HepG2 (cell line): ENCODE data around the gene FUT4. TPM values are rescaled to one million over a fixed set of nuclear protein-coding genes. Genes with fewer than 3 reads are reported as not detected.

ENCODE experiments used
- ATAC-seq: fragments of 200-7000 bp; cut with Tn5 transposase; 3 replicates; pipeline ENCODE4 v1.9.1; 2020; ENCODE audit warnings: mild to moderate bottlenecking, moderate library complexity
- BruUV-seq: library from RNA; stranded (reverse); fragments of 400-500 nt; replicated peaks from 2 replicates; lab custom pipeline; 2021; lab: Mats Ljungman, UMichigan
- CTCF ChIA-PET: fragments of 300-600 bp; formaldehyde crosslinking; extraction: SDS; loops from one replicate; lab custom pipeline; 2021; ENCODE audit warnings: low total read pairs, inconsistent platforms, low intra/inter-chr PET ratio; lab: Yijun Ruan, JAX
- POLR2A ChIA-PET: fragments of 350-600 bp; sonication (Branson Sonifier 250); formaldehyde crosslinking; loops from one replicate; lab custom pipeline; 2020; ENCODE audit warnings: antibody characterized with exemption, inconsistent platforms; lab: Yijun Ruan, JAX
- DNase-seq: peaks from one replicate; pipeline ENCODE4 v3.0.0-alpha.2; 2015; ENCODE audit warnings: low spot score
- FAIRE-seq: peaks from 3 replicates; lab custom pipeline; 2011; peaks lifted over from hg19 to GRCh38; lab: Jason Lieb, UNC
- H2AFZ ChIP-seq: one replicate; pipeline ENCODE4 v1.6.1; 2011; ENCODE audit warnings: low read length, inconsistent platforms
- H3K27ac ChIP-seq: fragments of 300-600 bp; 3 replicates; pipeline ENCODE4 v1.8.0; 2011; ENCODE audit warnings: mixed run types, mild to moderate bottlenecking, mixed read lengths, low read length, inconsistent platforms; ENCODE audit not compliant: insufficient read depth; ENCODE audit errors: extremely low read length
- H3K27me3 ChIP-seq, 2 experiments: fragments of 200-600 bp in 1 of 2; 2 replicates in 1 of 2; 3 replicates in 1 of 2; pipeline versions ENCODE4 v1.6.0 to v1.8.0; 2011; ENCODE audit warnings: low read length in 2 of 2, mild to moderate bottlenecking in 2 of 2, moderate library complexity in 2 of 2, inconsistent platforms in 1 of 2; ENCODE audit not compliant: insufficient read depth in 2 of 2, control insufficient read depth in 1 of 2
- H3K36me3 ChIP-seq, 2 experiments: fragments of 200-600 bp in 1 of 2; replicated peaks in 1 of 2; 2 replicates in 1 of 2; 3 replicates in 1 of 2; pipeline versions ENCODE4 v1.5.1 to v1.8.0; 2011; ENCODE audit warnings: low read length in 2 of 2, inconsistent platforms in 1 of 2; ENCODE audit not compliant: insufficient read depth in 2 of 2, control insufficient read depth in 1 of 2
- H3K4me1 ChIP-seq: 2 replicates; pipeline ENCODE4 v1.5.1; 2012; ENCODE audit warnings: low read length, inconsistent platforms; ENCODE audit not compliant: insufficient read depth
- H3K4me2 ChIP-seq: 2 replicates; pipeline ENCODE4 v1.6.0; 2011; ENCODE audit warnings: low read depth, low read length, inconsistent platforms
- H3K4me3 ChIP-seq, 3 experiments: fragments of 200-600 bp in 1 of 3; sonication (generic), shearing (Covaris generic) in 1 of 3; replicated peaks in 1 of 3; 2 replicates each; pipeline ENCODE4 v1.5.1; 2011 to 2016; ENCODE audit warnings: low read length in 3 of 3, inconsistent platforms in 2 of 3, low read depth in 2 of 3, mild to moderate bottlenecking in 2 of 3, control low read depth in 1 of 3, mixed read lengths in 1 of 3; ENCODE audit not compliant: insufficient read depth in 1 of 3
- H3K79me2 ChIP-seq: one replicate; pipeline ENCODE4 v1.6.1; 2011; ENCODE audit warnings: low read length, inconsistent platforms; ENCODE audit not compliant: insufficient read depth
- H3K9ac ChIP-seq: 2 replicates; pipeline ENCODE4 v1.6.0; 2011; ENCODE audit warnings: mild to moderate bottlenecking, low read depth, low read length, inconsistent platforms; ENCODE audit not compliant: insufficient read depth
- H3K9me3 ChIP-seq: 2 replicates; pipeline ENCODE4 v1.5.1; 2012; ENCODE audit warnings: mild to moderate bottlenecking, low read length
- H4K20me1 ChIP-seq: 2 replicates; pipeline ENCODE4 v1.6.0; 2011; ENCODE audit warnings: inconsistent platforms, mild to moderate bottlenecking, low read length, moderate library complexity; ENCODE audit not compliant: insufficient read depth
- DR1 ChIP-seq: sonication (generic); formaldehyde crosslinking; IDR thresholded peaks from 2 replicates; pipeline ENCODE4 v1.8.0; 2021; ENCODE audit warnings: mild to moderate bottlenecking, missing genetic modification reagents, inconsistent platforms
- GPN1 ChIP-seq: sonication (generic); formaldehyde crosslinking; IDR thresholded peaks from 2 replicates; pipeline ENCODE4 v1.5.1; 2020; ENCODE audit warnings: missing genetic modification reagents, borderline replicate concordance
- HDAC2 ChIP-seq: sonication (generic); formaldehyde crosslinking; IDR thresholded peaks from 2 replicates; pipeline ENCODE4 v1.4.0; 2020; ENCODE audit warnings: missing genetic modification reagents
- HOXA5 ChIP-seq: sonication (generic); formaldehyde crosslinking; IDR thresholded peaks from 2 replicates; pipeline ENCODE4 v1.4.0; 2020; ENCODE audit warnings: missing genetic modification reagents
- ISX ChIP-seq: sonication (generic); formaldehyde crosslinking; conservative IDR thresholded peaks from 2 replicates; pipeline ENCODE4 v1.5.0; 2020; ENCODE audit warnings: missing genetic modification reagents
- MATR3 ChIP-seq: sonication (generic); formaldehyde crosslinking; IDR thresholded peaks from 2 replicates; pipeline ENCODE4 v1.4.0; 2020; ENCODE audit warnings: missing genetic modification reagents
- MED8 ChIP-seq: sonication (generic); formaldehyde crosslinking; IDR thresholded peaks from 2 replicates; pipeline ENCODE4 v1.8.1; 2023; ENCODE audit warnings: mild to moderate bottlenecking, missing genetic modification reagents; ENCODE audit not compliant: insufficient replicate concordance
- MYPOP ChIP-seq: sonication (generic); formaldehyde crosslinking; IDR thresholded peaks from 2 replicates; pipeline ENCODE4 v1.8.1; 2023; ENCODE audit warnings: mild to moderate bottlenecking, moderate library complexity, missing genetic modification reagents
- NCOA1 ChIP-seq: sonication (generic); formaldehyde crosslinking; IDR thresholded peaks from 2 replicates; pipeline ENCODE4 v1.9.0; 2021; ENCODE audit warnings: missing genetic modification reagents
- RAD21 ChIP-seq: fragments of 450-650 bp; formaldehyde crosslinking; IDR thresholded peaks from 2 replicates; pipeline ENCODE4 v1.5.0; 2020; ENCODE audit warnings: mild to moderate bottlenecking
- RAD51 ChIP-seq: fragments of 450-650 bp; IDR thresholded peaks from 2 replicates; pipeline ENCODE4 v1.6.1; 2016; ENCODE audit warnings: borderline replicate concordance
- RFXANK ChIP-seq: IDR thresholded peaks from 2 replicates; pipeline ENCODE4 v1.6.1; 2016
- RFXAP ChIP-seq: sonication (generic); formaldehyde crosslinking; IDR thresholded peaks from 2 replicates; pipeline ENCODE4 v1.4.0; 2020; ENCODE audit warnings: missing genetic modification reagents, borderline replicate concordance
- SYNCRIP ChIP-seq: fragments of 200-400 bp; formaldehyde crosslinking; IDR thresholded peaks from 2 replicates; pipeline ENCODE4 v1.6.1; 2018; ENCODE audit warnings: mild to moderate bottlenecking, low read depth, low read length; ENCODE audit not compliant: insufficient read depth
- TBL1XR1 ChIP-seq: fragments of 150-350 bp; IDR thresholded peaks from 2 replicates; pipeline ENCODE4 v1.6.1; 2014; ENCODE audit warnings: borderline replicate concordance, low read length; ENCODE audit not compliant: partially characterized antibody
- ZFP37 ChIP-seq: sonication (generic); formaldehyde crosslinking; IDR thresholded peaks from 2 replicates; pipeline ENCODE4 v1.4.0; 2020; ENCODE audit warnings: missing genetic modification reagents, borderline replicate concordance
- ZNF12 ChIP-seq: sonication (generic); formaldehyde crosslinking; IDR thresholded peaks from 2 replicates; pipeline ENCODE4 v1.5.0; 2020; ENCODE audit warnings: missing genetic modification reagents
- ZNF138 ChIP-seq: sonication (generic); formaldehyde crosslinking; IDR thresholded peaks from 2 replicates; pipeline ENCODE4 v1.5.0; 2020; ENCODE audit warnings: mild to moderate bottlenecking, low read depth, missing genetic modification reagents
- ZNF446 ChIP-seq: sonication (generic); formaldehyde crosslinking; IDR thresholded peaks from 2 replicates; pipeline ENCODE4 v1.5.0; 2020; ENCODE audit warnings: mild to moderate bottlenecking, missing genetic modification reagents
- WGBS: methylation state at CpG from one replicate; pipeline ENCODE4 v1.1.6; 2017; ENCODE audit warnings: low lambda C conversion rate; 5-methylcytosine and 5-hydroxymethylcytosine counted together
- in situ Hi-C: cut with HindIII; loops from 2 replicates; pipeline ENCODE4 v1.10.0; 2017; ENCODE audit warnings: low pct_unique_long_range_greater_than_20kb; ENCODE audit not compliant: extremely low pct_ligation_motif_present
- intact Hi-C: fragments of 100-400 bp; cut with micrococcal nuclease; formaldehyde crosslinking; loops from one replicate; pipeline ENCODE4 v1.10.0; 2022; ENCODE audit not compliant: unreplicated experiment
- polyA plus RNA-seq, 8 experiments: library from polyadenylated mRNA; depleted of rRNA in 3 of 8; stranded (reverse) in 7 of 8; unstranded in 1 of 8; fragments of >200 nt; fragmentation: Illumina TruSeq in 4 of 8; extraction: Trizol in 4 of 8; gene quantifications; 2 replicates each; pipeline versions ENCODE4 v1.2.1 to v1.2.3, GENCODE V29; 2011 to 2016; ENCODE audit warnings: low read depth in 4 of 8, missing spikeins in 1 of 8, mixed read lengths in 1 of 8; ENCODE audit not compliant: insufficient read depth in 1 of 8
- total RNA-seq, 5 experiments: library from RNA; depleted of rRNA; stranded (reverse); fragments of >200 nt; fragmentation: Illumina TruSeq; extraction: Trizol; gene quantifications; 2 replicates each; pipeline ENCODE4 v1.2.3, GENCODE V29; 2016; ENCODE audit warnings: low read depth in 1 of 5
- TF ChIP-seq, protein P1 (sequence below): IDR thresholded peaks from 2 replicates; pipeline ENCODE4 v1.6.1; 2016; ENCODE audit warnings: low read depth, missing genetic modification reagents, missing compliant biosample characterization

Gene FUT4
- total and polyA plus RNA-seq, 2 of the 13 experiments (the other 11 are each of a cell fraction or from before 2014, with no cell fraction given), result 0.28 to 0.60 TPM

GRCh38 chr11:94525546-94526324 is 18.0 kb upstream of the FUT4 start:
- Histone ChIP-seq H3K36me3 (no peaks in the 10 kb centered on the region), H3K4me1 (no peaks in the 10 kb centered on the region), H3K4me2 (no peak overlapping the region), H3K4me3 (no peak overlapping the region), H2AFZ (no peak overlapping the region), H3K27me3 (no peaks in the 10 kb centered on the region), H3K9ac (no peak overlapping the region), H4K20me1 (no peaks in the 10 kb centered on the region), H3K9me3 (no peaks in the 10 kb centered on the region), H3K79me2 (no peaks in the 10 kb centered on the region), H3K27ac (no peak overlapping the region)
- POLR2A ChIA-PET, result no interaction called here
- no TSS peak for BruUV-seq
- intact Hi-C loops (no loop called here), in situ Hi-C loops (no loop called here)
- FAIRE-seq (no peak), ATAC-seq (no peak), DNase-seq (no peak)
- 28% methylated on average over 5 of the region's 5 CpGs for WGBS
- CTCF ChIA-PET, result no interaction called here
- TF ChIP-seq MATR3 (no peak), TBL1XR1 (no peak), DR1 (CRISPR knock-in tag) (no peak), RAD21 (CRISPR knock-in tag) (no peak), RAD51 (no peak), MYPOP (CRISPR knock-in tag) (no peak), ISX (no peak), NCOA1 (CRISPR knock-in tag) (no peak), HDAC2 (no peak), ZFP37 (CRISPR knock-in tag) (no peak), HOXA5 (CRISPR knock-in tag) (no peak), ZNF12 (no peak), SYNCRIP (no peak), RFXANK (CRISPR knock-in tag) (no peak), MED8 (CRISPR knock-in tag) (no peak), GPN1 (CRISPR knock-in tag) (no peak), RFXAP (no peak), ZNF446 (no peak), ZNF138 (no peak)
- TF ChIP-seq, protein P1, sequence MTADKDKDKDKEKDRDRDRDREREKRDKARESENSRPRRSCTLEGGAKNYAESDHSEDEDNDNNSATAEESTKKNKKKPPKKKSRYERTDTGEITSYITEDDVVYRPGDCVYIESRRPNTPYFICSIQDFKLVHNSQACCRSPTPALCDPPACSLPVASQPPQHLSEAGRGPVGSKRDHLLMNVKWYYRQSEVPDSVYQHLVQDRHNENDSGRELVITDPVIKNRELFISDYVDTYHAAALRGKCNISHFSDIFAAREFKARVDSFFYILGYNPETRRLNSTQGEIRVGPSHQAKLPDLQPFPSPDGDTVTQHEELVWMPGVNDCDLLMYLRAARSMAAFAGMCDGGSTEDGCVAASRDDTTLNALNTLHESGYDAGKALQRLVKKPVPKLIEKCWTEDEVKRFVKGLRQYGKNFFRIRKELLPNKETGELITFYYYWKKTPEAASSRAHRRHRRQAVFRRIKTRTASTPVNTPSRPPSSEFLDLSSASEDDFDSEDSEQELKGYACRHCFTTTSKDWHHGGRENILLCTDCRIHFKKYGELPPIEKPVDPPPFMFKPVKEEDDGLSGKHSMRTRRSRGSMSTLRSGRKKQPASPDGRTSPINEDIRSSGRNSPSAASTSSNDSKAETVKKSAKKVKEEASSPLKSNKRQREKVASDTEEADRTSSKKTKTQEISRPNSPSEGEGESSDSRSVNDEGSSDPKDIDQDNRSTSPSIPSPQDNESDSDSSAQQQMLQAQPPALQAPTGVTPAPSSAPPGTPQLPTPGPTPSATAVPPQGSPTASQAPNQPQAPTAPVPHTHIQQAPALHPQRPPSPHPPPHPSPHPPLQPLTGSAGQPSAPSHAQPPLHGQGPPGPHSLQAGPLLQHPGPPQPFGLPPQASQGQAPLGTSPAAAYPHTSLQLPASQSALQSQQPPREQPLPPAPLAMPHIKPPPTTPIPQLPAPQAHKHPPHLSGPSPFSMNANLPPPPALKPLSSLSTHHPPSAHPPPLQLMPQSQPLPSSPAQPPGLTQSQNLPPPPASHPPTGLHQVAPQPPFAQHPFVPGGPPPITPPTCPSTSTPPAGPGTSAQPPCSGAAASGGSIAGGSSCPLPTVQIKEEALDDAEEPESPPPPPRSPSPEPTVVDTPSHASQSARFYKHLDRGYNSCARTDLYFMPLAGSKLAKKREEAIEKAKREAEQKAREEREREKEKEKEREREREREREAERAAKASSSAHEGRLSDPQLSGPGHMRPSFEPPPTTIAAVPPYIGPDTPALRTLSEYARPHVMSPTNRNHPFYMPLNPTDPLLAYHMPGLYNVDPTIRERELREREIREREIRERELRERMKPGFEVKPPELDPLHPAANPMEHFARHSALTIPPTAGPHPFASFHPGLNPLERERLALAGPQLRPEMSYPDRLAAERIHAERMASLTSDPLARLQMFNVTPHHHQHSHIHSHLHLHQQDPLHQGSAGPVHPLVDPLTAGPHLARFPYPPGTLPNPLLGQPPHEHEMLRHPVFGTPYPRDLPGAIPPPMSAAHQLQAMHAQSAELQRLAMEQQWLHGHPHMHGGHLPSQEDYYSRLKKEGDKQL (CRISPR knock-in tag), result no peak
